ENCODE data around the gene KIF11. TPM values are rescaled to one million over a fixed set of nuclear protein-coding genes. Genes with fewer than 3 reads are reported as not detected.

The KIF11 gene
- total and polyA plus RNA-seq, 2 of the 4 experiments (the other 2 are of a cell fraction), result 8.8 to 18.3 TPM

GRCh38 chr10:92688927-92689662, 96.2 kb downstream of the KIF11 start:
- H3K9ac ChIP-seq (ENCODE audit: low read depth, low read length), result peak overlapping the region; percentile 55
- CTCF ChIA-PET, result no interaction called here
- H4K91ac ChIP-seq (ENCODE audit: insufficient read depth, low read depth, low read length), result peak overlapping the region; percentile 19; the same call in 1 of the 2 replicates
- peak overlapping the region; percentile 81 for H2AK9ac ChIP-seq (replicated peaks; ENCODE audit: low read depth, low read length, poor library complexity)
- H3K23ac ChIP-seq (ENCODE audit: low read depth, low read length), result peak overlapping the region; percentile 74
- H2BK120ac ChIP-seq (ENCODE audit: low read depth, low read length), result peak overlapping the region; percentile 28
- peak overlapping the region; percentile 96 for H2AFZ ChIP-seq (replicated peaks; ENCODE audit: low read length, poor library complexity)
- H2BK5ac ChIP-seq (ENCODE audit: low read depth, low read length, poor library complexity, severe bottlenecking), result peak overlapping the region; percentile 58
- H3K4me2 ChIP-seq (ENCODE audit: low read depth, low read length), result peak overlapping the region; percentile 59
- H3K36me3 ChIP-seq (ENCODE audit: control insufficient read depth, insufficient read depth, low read length), result peaks cover 7% of the 10 kb centered on the region
- peak overlapping the region; percentile 5; the same call in 1 of the 2 replicates for H3K18ac ChIP-seq (ENCODE audit: low read depth, low read length)
- ATAC-seq (ENCODE audit: low read depth) (peak; percentile 48), DNase-seq (peak; percentile 31)
- H3K4ac ChIP-seq (ENCODE audit: low read depth, low read length), result peak overlapping the region; percentile 70
- 0 out of 2 replicates have a peak, but pooled peaks have one; percentile 19 for TF ChIP-seq RAD21 (IDR thresholded peaks at IDR 0.05; ENCODE audit: low read length)
- TF ChIP-seq RCOR1 (IDR thresholded peaks at IDR 0.05; ENCODE audit: insufficient replicate concordance, low read length), result no peak
- dilution Hi-C loops (cut with HindIII; ENCODE audit: low sequenced_read_pairs, unreplicated experiment) (no loop called here), in situ Hi-C loops (cut with MboI; ENCODE audit: low sequenced_read_pairs) (no loop called here), intact Hi-C loops (cut with micrococcal nuclease) (loop anchor here (2.0 kb wide), 1 partner anchor 192 kb away; no protein-coding TSS in a partner anchor)
- 0 out of 2 replicates have a peak, but pooled peaks cover 3% of the 10 kb centered on the region for H4K20me1 ChIP-seq (ENCODE audit: insufficient read depth, low read length)
- H4K8ac ChIP-seq (ENCODE audit: low read depth in 2 of 2, low read length in 2 of 2), result peak overlapping the region in 1 of 2 experiments; percentile 65; a peak in 2 of 4 replicates
- H3K27ac ChIP-seq (ENCODE audit: insufficient read depth, low read length), result peak overlapping the region; percentile 48
- H3K79me1 ChIP-seq (ENCODE audit: low read depth in 1 of 2, low read length in 2 of 2), result peaks cover 20 to 38% of the 10 kb centered on the region in 2 experiments; a peak in 3 of 4 replicates
- H2BK15ac ChIP-seq (ENCODE audit: low read depth, low read length), result no peak overlapping the region
- H3K9me1 ChIP-seq (ENCODE audit: insufficient read depth, low read length), result 0 out of 2 replicates have a peak, but pooled peaks cover 5% of the 10 kb centered on the region
- WGBS, 2 experiments (ENCODE audit: extremely low coverage in 2 of 2, insufficient read length in 1 of 2), result 4% methylated on average over 39 of the region's 63 CpGs; no CpG with 5 or more reads in 1 of the 2 experiments
- H3K4me1 ChIP-seq (ENCODE audit: control insufficient read depth, insufficient read depth, low read length), result peaks cover 10% of the 10 kb centered on the region
- no peak overlapping the region for H2BK20ac ChIP-seq (ENCODE audit: low read depth, low read length)
- no peaks in the 10 kb centered on the region for H3K27me3 ChIP-seq (ENCODE audit: control insufficient read depth, insufficient read depth, low read length)
- POLR2A ChIA-PET (ENCODE audit: unreplicated experiment), result interaction anchor here (0.6 to 0.8 kb wide), 2 partner anchors 133 to 189 kb away, joined by 4 read pairs; no protein-coding TSS in a partner anchor
- H4K5ac ChIP-seq (ENCODE audit: low read depth, low read length), result 0 out of 2 replicates have a peak overlapping the region, but pooled peaks have one; percentile 7
- peak overlapping the region; percentile 14; the same call in 1 of the 2 replicates for H3K56ac ChIP-seq (ENCODE audit: extremely low read depth, insufficient read depth, low read length)
- peak overlapping the region; percentile 24 for H3K14ac ChIP-seq (replicated peaks; ENCODE audit: low read depth, low read length)
- H3K9me3 ChIP-seq (ENCODE audit: control insufficient read depth, insufficient read depth, low read length), result peaks cover 13% of the 10 kb centered on the region; the same call in 1 of the 2 replicates
- no TSS peak for BruUV-seq (replicated peaks)
- peak overlapping the region; percentile 85 for H3K4me3 ChIP-seq (ENCODE audit: insufficient read depth, low read depth, low read length)
- no peak overlapping the region for H2AK5ac ChIP-seq (ENCODE audit: low read depth, low read length)
